Measurements from ENCODE around the gene GRIN2B.

DNA sequence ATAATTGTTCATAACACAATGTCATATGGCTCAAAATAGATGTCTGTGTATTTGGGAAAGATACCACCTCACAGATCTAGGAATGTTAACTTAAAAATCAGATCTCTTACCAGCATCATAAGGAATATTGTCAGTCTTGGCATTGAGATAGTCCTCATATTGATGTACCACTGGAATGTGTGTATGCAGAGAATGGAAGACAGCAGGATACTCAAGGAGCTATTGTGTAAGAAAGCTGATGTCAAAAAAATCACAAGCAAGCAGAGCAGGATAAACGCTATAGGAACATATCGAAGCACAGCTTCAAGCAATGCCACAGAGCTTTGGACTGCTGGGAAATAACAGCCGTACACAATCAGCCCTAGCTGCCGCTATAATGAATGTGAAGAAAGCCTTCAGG is 45.1 kb upstream of the GRIN2B start:
- TF ChIP-seq POLR2A (IDR thresholded peaks at IDR 0.05; ENCODE audit: low read length): no peak
- no peak for TF ChIP-seq GATA1 (IDR thresholded peaks at IDR 0.05; ENCODE audit: low read depth, low read length)

Measured in erythroblast (primary cell).